Lung (tissue), 12 donors: ENCODE results near the gene PRDM16. TPM values are rescaled to one million over a fixed set of nuclear protein-coding genes. Genes with fewer than 3 reads are reported as not detected.

ENCODE experiments used
- ATAC-seq: fragments of 200-7000 bp; cut with Tn5 transposase; one replicate; pipeline ENCODE4 v1.9.1; 2020; ENCODE audit warnings: moderate number of reproducible peaks; ENCODE audit not compliant: insufficient read depth, low FRiP score
- DNase-seq, 3 donors: peaks; one replicate each; pipeline ENCODE4 v3.0.0-alpha.2; 2013 to 2017
- H3K27ac ChIP-seq, 2 donors: one replicate each; pipeline ENCODE4 v1.5.1; 2013; ENCODE audit warnings: mild to moderate bottlenecking in 2 of 2, moderate library complexity in 2 of 2, control low read depth in 1 of 2, inconsistent platforms in 1 of 2, low read depth in 1 of 2, low read length in 1 of 2
- H3K27me3 ChIP-seq, 3 donors: one replicate each; pipeline ENCODE4 v1.5.1; 2013; ENCODE audit warnings: low read length in 2 of 3; ENCODE audit not compliant: control insufficient read depth in 3 of 3, insufficient read depth in 3 of 3
- H3K36me3 ChIP-seq, 4 donors: one replicate each; pipeline ENCODE4 v1.5.1; 2013; ENCODE audit warnings: low read length in 4 of 4, mild to moderate bottlenecking in 1 of 4, moderate library complexity in 1 of 4; ENCODE audit not compliant: control insufficient read depth in 4 of 4, insufficient read depth in 4 of 4
- H3K4me1 ChIP-seq, 5 donors: one replicate each; pipeline ENCODE4 v1.5.1; 2013; ENCODE audit warnings: low read length in 5 of 5, mild to moderate bottlenecking in 2 of 5, moderate library complexity in 1 of 5; ENCODE audit not compliant: control insufficient read depth in 5 of 5, insufficient read depth in 5 of 5
- H3K4me3 ChIP-seq: one replicate; pipeline ENCODE4 v1.5.1; 2013; ENCODE audit warnings: mild to moderate bottlenecking, control low read depth, moderate library complexity
- H3K9ac ChIP-seq, 2 donors: one replicate each; pipeline ENCODE4 v1.5.1; 2013; ENCODE audit warnings: low read length in 2 of 2, control low read depth in 1 of 2; ENCODE audit not compliant: insufficient read depth in 1 of 2
- H3K9me3 ChIP-seq, 4 donors: one replicate each; pipeline ENCODE4 v1.5.1; 2013; ENCODE audit warnings: low read length in 3 of 4, mild to moderate bottlenecking in 1 of 4, moderate library complexity in 1 of 4; ENCODE audit not compliant: control insufficient read depth in 4 of 4, insufficient read depth in 3 of 4
- CTCF ChIP-seq: IDR thresholded peaks from 2 replicates; pipeline ENCODE4 v1.5.1; 2012; ENCODE audit warnings: mild to moderate bottlenecking; ENCODE audit errors: control extremely low read depth, extremely low read depth
- WGBS, 2 donors: extraction: QIAGEN DNeasy Blood & Tissue Kit; methylation state at CpG; one replicate each; pipeline ENCODE4 v1.1.7; 2013; 5-methylcytosine and 5-hydroxymethylcytosine counted together
- polyA plus RNA-seq, 2 donors: library from polyadenylated mRNA; stranded (reverse); fragments of 200-250 nt; gene quantifications; one replicate each; pipeline ENCODE4 v1.2.1, GENCODE V29; 2013
- total RNA-seq, 2 donors: library from RNA; depleted of rRNA in 1 of 2; stranded (reverse); fragments of >200 nt in 1 of 2; gene quantifications; one replicate each; pipeline ENCODE4 v1.2.1, GENCODE V29; 2014 to 2021
- donor health status: control.
- donor health status: control.
- donor health status: Bipolar disorder and iron deficiency.
- donor health status: healthy.
- donor health status: DM: yes; HTN: yes; CAD: no.

PRDM16 gene
- total and polyA plus RNA-seq, 4 donors: 2.4 to 36.5 (median 13.1) TPM

- DNase-seq (peak; percentile 46 to 62 (median 51)), ATAC-seq (no peak)
- peaks cover 0 to 8% (median 3%) of the 10 kb centered on the region in 5 donors for H3K4me1 ChIP-seq
- TF ChIP-seq CTCF: no peak
- H3K9ac ChIP-seq: no peak overlapping the region
- 60 to 75% methylated on average over 24 of the region's 24 CpGs for WGBS, 2 donors
- H3K36me3 ChIP-seq: no peaks in the 10 kb centered on the region
- H3K9me3 ChIP-seq: peaks cover 0 to 13% (median 3%) of the 10 kb centered on the region in 4 donors
- no peak overlapping the region for H3K27ac ChIP-seq
- no peak overlapping the region for H3K4me3 ChIP-seq
- peaks cover 0 to 3% (median 0%) of the 10 kb centered on the region in 3 donors for H3K27me3 ChIP-seq
Measured at GRCh38 chr1:3105167-3105863, 36.3 kb downstream of the PRDM16 start.

GRCh38 chr1:3106216-3106615, 37.2 kb downstream of the PRDM16 start:
- no peak for ATAC-seq
- peaks cover 0 to 3% (median 3%) of the 10 kb centered on the region in 3 donors for H3K27me3 ChIP-seq
- no peak overlapping the region for H3K9ac ChIP-seq
- H3K4me1 ChIP-seq: peaks cover 0 to 8% (median 0%) of the 10 kb centered on the region in 5 donors
- H3K4me3 ChIP-seq: no peak overlapping the region
- peaks cover 0 to 13% (median 3%) of the 10 kb centered on the region in 4 donors for H3K9me3 ChIP-seq
- 90 to 92% methylated on average over 8 of the region's 8 CpGs for WGBS, 2 donors
- no peaks in the 10 kb centered on the region for H3K36me3 ChIP-seq
- DNase-seq: no peak
- TF ChIP-seq CTCF: no peak
- no peak overlapping the region for H3K27ac ChIP-seq

- 91 to 92% methylated on average over 7 of the region's 7 CpGs for WGBS, 2 donors
- no peak overlapping the region for H3K27ac ChIP-seq
- peaks cover 0 to 13% (median 3%) of the 10 kb centered on the region in 4 donors for H3K9me3 ChIP-seq
- peaks cover 0 to 8% (median 3%) of the 10 kb centered on the region in 3 donors for H3K27me3 ChIP-seq
- DNase-seq (no peak), ATAC-seq (no peak)
- H3K4me3 ChIP-seq: no peak overlapping the region
- TF ChIP-seq CTCF: no peak
- no peaks in the 10 kb centered on the region for H3K36me3 ChIP-seq
- no peak overlapping the region for H3K9ac ChIP-seq
- peaks cover 0 to 8% (median 0%) of the 10 kb centered on the region in 5 donors for H3K4me1 ChIP-seq
Measured at GRCh38 chr1:3107201-3107600, 38.2 kb downstream of the PRDM16 start.
